Right lobe of liver (tissue), 6 donors: ENCODE results near the gene GLCE. TPM values are rescaled to one million over a fixed set of nuclear protein-coding genes. Genes with fewer than 3 reads are reported as not detected.
"Not testable (repeated sequence)": the region's sequence is repeated elsewhere in the genome, so short reads cannot be mapped to it uniquely, and the experiment has no call there.

Experiments used
- ATAC-seq, 4 donors: fragments of 200-7000 bp; cut with Tn5 transposase; one replicate each; pipeline ENCODE4 v1.9.1; 2020; ENCODE audit warnings: mild to moderate bottlenecking in 4 of 4, moderate library complexity in 4 of 4
- DNase-seq, 3 donors: peaks; one replicate each; pipeline ENCODE4 v3.0.0-alpha.2; 2020
- H3K27ac ChIP-seq, 3 donors: fragments of 200-600 bp; one replicate each; pipeline ENCODE4 v1.8.0; 2022
- H3K27me3 ChIP-seq, 2 donors: fragments of 200-600 bp; one replicate each; pipeline ENCODE4 v1.8.0; 2022
- H3K36me3 ChIP-seq, 4 donors: fragments of 200-600 bp; sonication (generic) in 1 of 4; one replicate each; pipeline versions ENCODE4 v1.5.1 to v1.8.0; 2017 to 2022; ENCODE audit warnings: control low read depth in 1 of 4
- H3K4me1 ChIP-seq, 4 donors: fragments of 200-600 bp; sonication (generic) in 1 of 4; one replicate each; pipeline versions ENCODE4 v1.5.1 to v1.8.0; 2017 to 2022; ENCODE audit warnings: control low read depth in 1 of 4
- H3K4me3 ChIP-seq, 3 donors: fragments of 200-600 bp; one replicate each; pipeline ENCODE4 v1.8.0; 2022
- H3K9me3 ChIP-seq, 4 donors: fragments of 200-600 bp; sonication (generic) in 1 of 4; one replicate each; pipeline versions ENCODE4 v1.5.1 to v1.8.0; 2017 to 2022; ENCODE audit warnings: control low read depth in 1 of 4
- CTCF ChIP-seq, 4 donors: fragments of 200-600 bp in 3 of 4; fragments of 450-650 bp in 1 of 4; IDR thresholded peaks; one replicate each; pipeline versions ENCODE4 v1.5.1 to v1.8.0; 2016 to 2022; ENCODE audit warnings: antibody characterized with exemption in 4 of 4, mild to moderate bottlenecking in 2 of 4
- POLR2A ChIP-seq: fragments of 450-650 bp; IDR thresholded peaks from one replicate; pipeline ENCODE4 v1.6.1; 2017; ENCODE audit warnings: antibody characterized with exemption, mild to moderate bottlenecking
- WGBS: methylation state at CpG from one replicate; pipeline ENCODE4 v1.1.6; 2018; ENCODE audit warnings: low coverage, low lambda C conversion rate; ENCODE audit not compliant: insufficient coverage; ENCODE audit errors: missing lambda C conversion rate; 5-methylcytosine and 5-hydroxymethylcytosine counted together
- intact Hi-C, 2 donors: fragments of 100-400 bp; cut with DNase I; formaldehyde crosslinking; loops; one replicate each; pipeline versions ENCODE4 v1.11.2 to v1.14.1; 2022
- total RNA-seq, 6 experiments: library from RNA; depleted of rRNA in 2 of 6; stranded (reverse); fragments of >200 nt in 2 of 6; fragmentation: NEBNext Ultra II Directional in 3 of 6; extraction: Animal tissue kit (Norgen Biotek cat#: 25700) in 3 of 6; gene quantifications; one replicate each; pipeline versions ENCODE4 v1.1.0 to v1.2.4, GENCODE V29; 2016 to 2023
- donor health status: DM: no; HTN: yes; CAD: no.
- donor health status: DM: no; HTN: no; CAD: no.
- donor health status: DM: no; HTN: no; CAD: no.
- donor health status: DM: no; HTN: yes; CAD: no.
- donor health status: DM: no; HTN: yes; CAD: no.

The GLCE gene
- total RNA-seq, 6 experiments from 2014 or later: 8.1 to 23.5 (median 15.4) TPM

DNA sequence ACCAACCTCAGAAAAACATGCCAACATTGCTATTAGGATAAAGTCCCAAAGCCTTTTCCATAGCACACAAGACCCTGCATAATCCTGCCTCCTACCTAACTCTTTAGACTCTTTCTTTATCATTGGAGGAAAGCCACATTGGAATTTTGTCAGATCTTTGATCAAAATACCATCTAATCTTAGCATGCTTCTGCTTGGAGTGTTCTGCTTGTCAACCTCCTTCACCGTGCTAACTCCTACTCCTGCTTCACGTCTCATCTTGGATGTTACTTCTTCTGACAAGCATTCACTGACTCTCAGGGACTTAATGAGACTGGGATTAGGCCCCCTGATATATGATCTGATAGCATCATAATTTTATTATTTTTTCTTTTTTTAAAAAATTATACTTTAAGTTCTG lies 7.4 kb upstream of the GLCE start:
- Histone ChIP-seq H3K4me1 (no peaks in the 10 kb centered on the region), H3K36me3 (no peaks in the 10 kb centered on the region), H3K9me3 (no peaks in the 10 kb centered on the region), H3K27ac (no peak overlapping the region), H3K4me3 (no peak overlapping the region), H3K27me3 (no peaks in the 10 kb centered on the region)
- no peak for TF ChIP-seq CTCF (IDR thresholded peaks at IDR 0.05)
- WGBS: 91% methylated on average over 2 of the region's 2 CpGs
- no peak for ATAC-seq
- DNase-seq: no peak
- intact Hi-C loops: no loop called here

DNA sequence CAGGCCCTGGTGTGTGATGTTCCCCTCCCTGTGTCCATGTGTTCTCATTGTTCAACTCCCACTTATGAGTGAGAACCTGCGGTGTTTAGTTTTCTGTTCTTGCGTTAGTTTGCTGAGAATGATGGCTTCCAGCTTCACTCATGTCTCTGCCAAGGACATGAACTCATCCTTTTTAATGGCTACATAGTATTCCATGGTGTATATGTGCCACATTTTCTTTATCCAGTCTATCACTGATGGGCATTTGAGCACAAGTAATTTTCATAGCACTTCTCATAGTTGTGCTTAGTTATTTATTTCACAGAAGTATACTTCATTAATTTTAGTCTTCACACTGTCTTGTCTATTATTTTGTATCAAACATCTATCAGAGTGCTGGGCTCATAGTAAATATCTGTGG lies 6.8 kb upstream of the GLCE start:
- H3K27me3 ChIP-seq, intact Hi-C loops, DNase-seq, H3K27ac ChIP-seq, H3K36me3 ChIP-seq, H3K9me3 ChIP-seq, H3K4me3 ChIP-seq, H3K4me1 ChIP-seq, ATAC-seq: not testable (repeated sequence)
- WGBS: 83% methylated on average over 1 of the region's 2 CpGs

DNA sequence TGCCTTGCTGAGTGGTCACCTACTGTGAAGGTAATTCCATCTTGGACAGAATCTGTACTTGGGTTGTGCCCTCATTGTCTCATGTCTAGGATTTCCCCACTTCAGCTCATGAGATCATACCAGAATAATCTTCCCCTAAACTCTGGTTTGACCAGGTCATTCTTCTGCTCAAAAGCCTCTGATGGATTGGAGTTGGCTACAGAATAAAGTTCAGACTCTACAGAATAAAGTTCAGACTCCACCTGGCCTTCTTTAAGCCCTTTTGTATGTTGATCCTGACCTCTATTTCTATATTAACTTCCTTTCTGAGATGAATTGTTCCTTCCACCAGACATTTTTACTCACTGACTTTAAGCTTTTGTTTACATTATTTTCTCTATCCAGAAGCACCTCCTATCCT lies 6.4 kb upstream of the GLCE start:
- DNase-seq (no peak), ATAC-seq (no peak)
- Histone ChIP-seq H3K4me3 (no peak overlapping the region), H3K36me3 (no peaks in the 10 kb centered on the region), H3K9me3 (no peaks in the 10 kb centered on the region), H3K27me3 (no peaks in the 10 kb centered on the region), H3K27ac (no peak overlapping the region), H3K4me1 (no peaks in the 10 kb centered on the region)
- intact Hi-C loops: no loop called here
- TF ChIP-seq POLR2A (no peak), CTCF (IDR thresholded peaks at IDR 0.05) (no peak)

GRCh38 chr15:69154684-69155083 lies 5.8 kb upstream of the GLCE start:
- no peak for TF ChIP-seq POLR2A
- no peak for TF ChIP-seq CTCF (IDR thresholded peaks at IDR 0.05)
- no peaks in the 10 kb centered on the region for H3K36me3 ChIP-seq
- H3K27me3 ChIP-seq: no peaks in the 10 kb centered on the region
- no peaks in the 10 kb centered on the region for H3K9me3 ChIP-seq
- no peak overlapping the region for H3K27ac ChIP-seq
- 51% methylated on average over 3 of the region's 4 CpGs for WGBS
- ATAC-seq (peak in 3 of 4 donors; percentile 57 to 84 (median 81)), DNase-seq (no peak)
- no peak overlapping the region for H3K4me3 ChIP-seq
- H3K4me1 ChIP-seq: no peaks in the 10 kb centered on the region
- intact Hi-C loops: no loop called here

DNA sequence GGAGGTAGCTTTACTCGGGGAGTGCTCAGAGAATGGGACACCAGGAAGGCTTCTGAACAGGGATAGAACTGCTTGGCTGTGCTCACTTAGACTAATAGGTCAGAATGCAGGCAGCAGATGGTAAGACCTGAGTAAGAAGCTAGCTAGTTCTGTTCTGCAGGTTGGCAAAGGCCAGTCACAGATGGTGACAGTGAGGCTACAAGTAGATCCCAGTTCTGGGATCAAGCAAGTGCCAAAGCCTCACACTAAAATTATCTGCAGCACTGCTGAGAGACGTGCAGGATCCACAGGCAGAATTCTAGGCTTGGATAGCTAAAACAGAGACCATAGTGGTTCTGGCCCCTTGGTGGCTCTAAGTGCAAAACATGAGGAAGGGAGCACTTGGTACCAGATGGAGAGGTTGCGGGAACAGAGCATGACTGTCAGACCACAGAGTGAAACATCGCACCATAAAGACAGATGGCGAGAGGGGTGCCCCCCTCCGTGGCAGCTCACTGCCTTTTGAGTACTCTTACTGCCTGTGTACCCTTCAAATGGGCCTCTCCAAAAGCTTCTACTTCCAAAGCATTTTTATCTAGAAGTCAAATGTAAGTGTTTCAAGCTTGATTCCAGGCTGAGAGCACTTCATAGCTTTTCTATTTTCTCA lies 3.6 kb upstream of the GLCE start:
- Histone ChIP-seq H3K9me3 (no peaks in the 10 kb centered on the region), H3K36me3 (no peaks in the 10 kb centered on the region), H3K27me3 (no peaks in the 10 kb centered on the region), H3K27ac (no peak overlapping the region), H3K4me3 (no peak overlapping the region), H3K4me1 (peaks cover 0 to 3% (median under 1%) of the 10 kb centered on the region in 4 donors)
- no peak for TF ChIP-seq POLR2A
- no peak for TF ChIP-seq CTCF (IDR thresholded peaks at IDR 0.05)
- intact Hi-C loops: no loop called here
- 78% methylated on average over 5 of the region's 6 CpGs for WGBS
- ATAC-seq (no peak), DNase-seq (no peak)
